ENCODE measurements around the gene MAP7. TPM values are rescaled to one million over a fixed set of nuclear protein-coding genes. Genes with fewer than 3 reads are reported as not detected.

Gene MAP7
- total and polyA plus RNA-seq, 5 experiments from 2014 or later, result 0.15 to 0.16 TPM; not detected in 3

DNA sequence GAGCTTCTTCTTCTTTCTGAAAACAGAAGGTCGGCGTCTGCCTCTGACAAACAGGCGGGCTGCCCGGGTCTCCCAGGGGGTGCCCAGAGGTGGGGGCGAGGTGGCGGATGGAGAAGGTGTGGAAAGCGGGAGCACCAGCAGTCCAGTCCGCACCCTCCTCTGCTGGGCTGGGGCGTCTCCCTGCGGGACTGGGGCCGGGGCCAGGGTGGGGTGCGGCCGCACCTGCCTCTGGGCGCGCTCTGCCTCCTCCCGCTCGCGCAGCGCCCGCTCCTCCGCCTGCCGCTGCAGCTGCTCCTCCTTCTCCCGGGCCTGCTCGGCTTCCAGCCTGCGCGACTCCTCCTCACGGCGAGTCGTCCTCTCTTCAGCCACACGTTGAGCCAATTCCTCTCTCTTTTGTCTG, 189.4 kb downstream of the MAP7 start:
- DNase-seq (no peak), ATAC-seq (no peak)
- Mint-ChIP-seq H3K9me3 (no peaks in the 10 kb centered on the region), H3K36me3 (no peaks in the 10 kb centered on the region), H3K27me3 (peaks cover 0 to 2% (median 0%) of the 10 kb centered on the region in 5 donors), H3K4me1 (peaks cover 1 to 4% (median 2%) of the 10 kb centered on the region in 4 donors), H3K4me3 (no peak overlapping the region), H3K27ac (no peak overlapping the region)
- POLR2A ChIA-PET, result no interaction called here

DNA sequence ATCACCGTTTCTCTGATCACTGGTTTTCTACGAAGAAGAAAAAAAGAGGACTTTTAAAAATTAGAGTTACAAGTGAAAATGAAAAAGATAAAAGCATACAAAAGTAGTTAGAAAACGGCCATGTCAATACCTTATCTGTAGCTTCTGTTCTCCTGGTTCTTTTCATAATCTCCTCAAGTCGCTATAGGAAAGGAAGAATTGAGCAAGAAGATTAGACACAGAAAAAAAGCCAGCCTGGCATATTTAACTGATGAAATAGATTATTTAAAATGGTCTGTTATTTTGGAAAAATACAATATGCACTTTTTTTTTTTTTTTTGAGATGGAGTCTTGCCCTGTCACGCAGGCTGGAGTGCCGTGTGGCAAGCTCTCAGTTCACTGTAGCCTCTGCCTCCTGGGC, 190.4 kb downstream of the MAP7 start:
- no peak for ATAC-seq
- POLR2A ChIA-PET, result no interaction called here
- DNase-seq, result no peak
- no peak overlapping the region for H3K27ac Mint-ChIP-seq
- H3K9me3 Mint-ChIP-seq, result no peaks in the 10 kb centered on the region
- no peaks in the 10 kb centered on the region for H3K36me3 Mint-ChIP-seq
- H3K4me1 Mint-ChIP-seq, result no peaks in the 10 kb centered on the region
- no peak overlapping the region for H3K4me3 Mint-ChIP-seq
- H3K27me3 Mint-ChIP-seq, result peaks cover 0 to 2% (median 0%) of the 10 kb centered on the region in 5 donors

DNA sequence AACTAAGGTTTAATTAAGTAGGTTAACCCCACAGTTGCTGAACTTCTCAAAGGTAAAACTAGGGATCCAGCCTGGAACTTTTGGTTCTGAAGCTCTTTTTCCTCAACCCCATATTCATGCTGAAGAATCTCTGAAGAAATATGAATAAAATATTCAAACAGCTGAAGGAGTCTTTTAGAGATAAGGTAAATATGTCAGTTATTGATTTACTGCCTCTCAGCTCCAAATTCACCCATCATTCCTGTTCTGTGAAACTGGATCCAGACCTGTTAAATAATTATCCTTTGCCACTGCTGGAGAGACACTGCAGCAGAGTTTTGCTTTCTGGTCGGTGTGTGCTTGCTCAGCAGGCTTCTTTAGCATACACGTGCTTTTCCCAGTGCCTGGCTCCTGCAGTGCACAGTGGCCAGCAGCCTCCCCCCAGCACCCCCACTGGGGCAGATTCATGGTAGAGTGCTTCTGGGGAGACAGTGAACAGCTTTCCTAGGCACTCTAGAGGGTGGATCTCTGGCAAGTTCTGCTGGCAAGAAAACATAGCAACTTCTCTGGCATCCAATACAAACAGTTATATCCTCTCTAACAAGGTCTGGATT, 198.6 kb downstream of the MAP7 start:
- H3K4me1 Mint-ChIP-seq, result no peaks in the 10 kb centered on the region
- DNase-seq (no peak), ATAC-seq (no peak)
- H3K4me3 Mint-ChIP-seq, result no peak overlapping the region
- H3K9me3 Mint-ChIP-seq, result no peaks in the 10 kb centered on the region
- POLR2A ChIA-PET, result no interaction called here
- H3K36me3 Mint-ChIP-seq, result no peaks in the 10 kb centered on the region
- H3K27ac Mint-ChIP-seq, result no peak overlapping the region
- H3K27me3 Mint-ChIP-seq, result peaks cover 0 to 6% (median 2%) of the 10 kb centered on the region in 5 donors

DNA sequence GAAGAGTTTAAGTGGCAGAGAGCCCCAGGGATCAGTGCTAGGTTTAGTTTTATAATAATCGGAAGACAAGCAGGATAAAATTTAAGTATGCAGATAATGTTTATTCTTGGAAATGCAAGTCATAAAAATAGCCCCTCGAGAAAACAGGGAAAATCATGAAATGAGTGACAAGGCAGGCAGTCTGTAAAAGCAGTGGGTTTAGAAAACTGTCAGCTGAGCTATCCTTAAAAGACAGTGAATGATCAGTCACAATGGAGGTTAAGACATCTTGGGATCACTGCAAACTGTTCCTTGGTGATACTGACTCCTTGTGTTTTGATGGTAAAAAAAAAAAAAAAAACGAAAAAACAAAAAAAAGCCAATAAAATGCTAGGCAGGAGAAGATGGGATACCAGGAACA, 199.3 kb downstream of the MAP7 start:
- Mint-ChIP-seq H3K36me3 (no peaks in the 10 kb centered on the region), H3K9me3 (no peaks in the 10 kb centered on the region), H3K4me3 (no peak overlapping the region), H3K27ac (no peak overlapping the region), H3K27me3 (peaks cover 0 to 6% (median 2%) of the 10 kb centered on the region in 5 donors), H3K4me1 (no peaks in the 10 kb centered on the region)
- no peak for ATAC-seq
- POLR2A ChIA-PET, result no interaction called here
- DNase-seq, result no peak

DNA sequence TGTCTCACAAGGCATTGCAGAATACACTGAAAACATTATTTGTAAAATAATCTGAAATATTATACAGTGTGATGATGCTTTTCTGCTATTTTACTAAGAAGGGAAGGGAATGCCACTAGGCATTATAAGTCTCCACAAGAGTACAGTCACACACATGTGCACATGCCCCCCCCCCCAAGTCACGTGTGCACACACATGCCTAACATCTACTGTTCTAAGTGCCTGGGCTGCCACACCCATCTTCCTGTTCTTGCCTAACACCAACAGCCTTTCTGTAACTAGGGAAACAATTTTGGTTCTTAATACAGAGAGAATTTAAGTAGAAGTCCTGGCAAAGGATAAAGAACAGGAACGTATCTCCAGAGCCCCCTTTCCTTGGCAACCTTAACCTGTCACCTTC, 202.4 kb downstream of the MAP7 start:
- no peak for ATAC-seq
- Mint-ChIP-seq H3K36me3 (no peaks in the 10 kb centered on the region), H3K4me3 (no peak overlapping the region), H3K27me3 (peaks cover 0 to 6% (median 2%) of the 10 kb centered on the region in 5 donors), H3K4me1 (no peaks in the 10 kb centered on the region), H3K9me3 (no peaks in the 10 kb centered on the region), H3K27ac (no peak overlapping the region)
- POLR2A ChIA-PET, result no interaction called here
- DNase-seq, result no peak

DNA sequence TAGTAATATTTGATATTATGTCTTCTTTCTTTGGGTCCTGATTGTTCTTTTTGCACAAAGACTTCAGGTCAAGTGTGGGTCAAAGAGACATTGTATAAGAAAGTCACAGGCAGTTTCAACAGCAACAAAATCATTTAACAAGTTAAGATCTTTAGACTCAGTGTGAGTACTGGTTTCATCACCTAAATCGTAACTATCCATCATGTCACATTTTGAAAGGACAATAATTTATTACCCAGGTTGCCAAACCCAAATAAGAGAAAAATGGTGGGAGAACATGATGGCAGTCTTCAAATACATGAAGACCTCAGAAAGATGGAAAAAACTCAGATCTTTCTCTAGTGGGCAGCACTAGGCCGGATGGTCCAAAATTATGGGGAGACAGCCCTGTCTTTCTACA, 205.1 kb downstream of the MAP7 start:
- H3K4me1 Mint-ChIP-seq, result no peaks in the 10 kb centered on the region
- no peak for ATAC-seq
- H3K4me3 Mint-ChIP-seq, result no peak overlapping the region
- POLR2A ChIA-PET, result no interaction called here
- no peak for DNase-seq
- H3K36me3 Mint-ChIP-seq, result no peaks in the 10 kb centered on the region
- H3K27ac Mint-ChIP-seq, result no peak overlapping the region
- no peaks in the 10 kb centered on the region for H3K9me3 Mint-ChIP-seq
- no peaks in the 10 kb centered on the region for H3K27me3 Mint-ChIP-seq

DNA sequence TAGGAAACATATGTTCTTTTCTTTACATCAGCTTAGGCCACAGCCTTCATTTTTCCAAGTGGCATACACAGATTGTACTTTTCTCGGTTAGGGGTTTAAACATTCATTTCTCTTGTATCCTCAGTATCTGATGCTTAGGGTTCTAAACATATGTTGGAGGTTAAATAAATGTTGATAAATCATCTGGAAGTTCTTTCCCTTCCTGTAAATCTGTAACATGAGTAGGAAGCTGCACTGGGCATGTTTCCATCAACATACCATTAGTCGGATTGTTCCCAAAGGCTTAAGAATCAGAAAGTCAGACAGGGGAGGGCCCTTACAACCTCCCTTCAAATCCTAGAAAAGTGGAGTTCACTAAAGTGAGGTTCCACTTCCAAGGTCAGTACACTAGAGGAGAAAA, 205.8 kb downstream of the MAP7 start:
- POLR2A ChIA-PET, result no interaction called here
- H3K4me3 Mint-ChIP-seq, result no peak overlapping the region
- H3K27me3 Mint-ChIP-seq, result no peaks in the 10 kb centered on the region
- H3K4me1 Mint-ChIP-seq, result no peaks in the 10 kb centered on the region
- ATAC-seq (no peak), DNase-seq (no peak)
- no peaks in the 10 kb centered on the region for H3K36me3 Mint-ChIP-seq
- no peaks in the 10 kb centered on the region for H3K9me3 Mint-ChIP-seq
- no peak overlapping the region for H3K27ac Mint-ChIP-seq

DNA sequence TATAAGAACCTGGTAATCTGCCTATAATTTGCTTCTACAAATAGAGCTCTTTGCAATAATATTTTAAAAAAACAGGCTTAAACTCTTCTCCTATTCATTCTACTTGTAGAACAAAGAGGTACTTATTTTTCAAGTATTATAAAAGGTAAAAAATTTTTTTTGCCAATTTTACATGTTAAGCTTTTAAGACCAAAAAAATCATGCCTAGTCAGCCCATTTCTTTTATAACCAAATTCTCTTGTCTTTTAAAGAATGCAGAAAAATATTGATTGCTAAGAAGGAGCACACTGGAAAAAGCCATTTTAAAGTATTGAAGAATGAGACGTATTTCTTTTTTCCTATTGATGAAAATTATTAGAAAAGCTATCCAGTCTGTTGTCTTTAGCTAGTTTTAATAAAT, 206.5 kb downstream of the MAP7 start:
- DNase-seq, result no peak
- no peak overlapping the region for H3K4me3 Mint-ChIP-seq
- H3K36me3 Mint-ChIP-seq, result no peaks in the 10 kb centered on the region
- H3K27me3 Mint-ChIP-seq, result no peaks in the 10 kb centered on the region
- no peaks in the 10 kb centered on the region for H3K4me1 Mint-ChIP-seq
- no peak for ATAC-seq
- no peaks in the 10 kb centered on the region for H3K9me3 Mint-ChIP-seq
- POLR2A ChIA-PET, result no interaction called here
- no peak overlapping the region for H3K27ac Mint-ChIP-seq

DNA sequence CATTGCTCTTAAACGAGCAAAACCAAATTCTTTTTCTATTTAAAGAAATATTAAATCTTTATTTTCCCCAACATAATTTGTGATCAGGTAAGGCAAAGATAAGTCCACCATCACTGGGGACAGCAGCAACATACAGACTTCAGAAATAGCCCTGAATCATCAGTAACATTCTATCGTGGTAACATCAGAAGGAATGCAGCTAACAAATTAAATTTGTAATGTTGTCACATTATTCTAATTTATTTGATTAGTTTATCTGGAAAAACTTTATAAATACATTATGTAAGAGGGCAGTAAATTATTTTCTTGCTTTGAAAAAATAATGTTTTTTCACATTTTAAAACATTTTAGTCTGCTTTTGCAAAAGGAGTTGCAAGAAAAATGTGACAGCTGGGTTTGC, 206.9 kb downstream of the MAP7 start:
- POLR2A ChIA-PET, result no interaction called here

DNA sequence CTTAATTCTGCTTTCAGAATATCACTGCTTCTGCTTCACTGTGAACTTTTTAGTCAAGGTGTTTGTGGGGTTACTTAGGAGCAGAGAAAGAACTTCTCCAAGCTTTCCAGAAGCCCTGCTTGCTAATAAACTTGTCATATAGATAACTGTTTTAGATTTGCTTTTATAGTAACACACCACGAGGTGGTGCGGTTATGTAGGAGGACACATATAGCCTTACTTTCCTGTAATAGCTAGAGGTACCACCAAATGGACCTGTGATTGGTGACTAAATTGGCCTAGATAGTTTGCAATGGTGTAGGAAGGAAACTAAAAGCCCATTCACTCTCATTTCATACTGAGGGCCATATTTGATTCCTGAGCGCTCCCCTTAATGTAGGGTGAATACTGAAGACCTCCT, 208.3 kb downstream of the MAP7 start:
- ATAC-seq, result no peak

More for the DNA sequence above, 206.9 kb downstream of the MAP7 start:
- ATAC-seq (no peak), DNase-seq (no peak)
- Mint-ChIP-seq H3K4me1 (no peaks in the 10 kb centered on the region), H3K9me3 (no peaks in the 10 kb centered on the region), H3K36me3 (no peaks in the 10 kb centered on the region), H3K27ac (no peak overlapping the region), H3K27me3 (no peaks in the 10 kb centered on the region), H3K4me3 (no peak overlapping the region)

DNA sequence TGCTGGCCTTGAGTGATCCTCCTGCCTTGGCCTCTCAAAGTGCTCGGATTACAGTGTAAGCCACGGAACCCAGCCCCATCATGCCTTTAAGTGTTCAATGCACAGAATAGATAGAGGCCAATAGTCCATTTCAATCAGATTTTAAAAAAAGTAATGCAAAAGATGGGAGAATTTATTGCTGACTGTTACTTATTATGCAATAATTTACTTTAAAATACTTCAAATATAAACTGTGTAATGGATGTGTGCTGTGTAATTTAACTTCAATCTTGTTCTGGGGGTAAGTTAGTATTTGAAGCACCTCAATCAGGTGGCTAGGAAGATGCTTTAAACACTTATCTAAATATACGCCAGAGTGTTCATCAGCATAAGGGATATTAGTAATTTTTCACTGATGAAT, 208.9 kb downstream of the MAP7 start:
- Mint-ChIP-seq H3K4me1 (no peaks in the 10 kb centered on the region), H3K27ac (no peak overlapping the region), H3K36me3 (no peaks in the 10 kb centered on the region), H3K4me3 (no peak overlapping the region), H3K27me3 (no peaks in the 10 kb centered on the region), H3K9me3 (no peaks in the 10 kb centered on the region)
- POLR2A ChIA-PET, result no interaction called here
- no peak for DNase-seq
- no peak for ATAC-seq

More for the DNA sequence above, 208.3 kb downstream of the MAP7 start:
- POLR2A ChIA-PET, result no interaction called here
- no peak overlapping the region for H3K27ac Mint-ChIP-seq
- no peaks in the 10 kb centered on the region for H3K36me3 Mint-ChIP-seq
- H3K4me1 Mint-ChIP-seq, result no peaks in the 10 kb centered on the region
- DNase-seq, result no peak
- no peaks in the 10 kb centered on the region for H3K9me3 Mint-ChIP-seq
- H3K4me3 Mint-ChIP-seq, result no peak overlapping the region
- no peaks in the 10 kb centered on the region for H3K27me3 Mint-ChIP-seq

DNA sequence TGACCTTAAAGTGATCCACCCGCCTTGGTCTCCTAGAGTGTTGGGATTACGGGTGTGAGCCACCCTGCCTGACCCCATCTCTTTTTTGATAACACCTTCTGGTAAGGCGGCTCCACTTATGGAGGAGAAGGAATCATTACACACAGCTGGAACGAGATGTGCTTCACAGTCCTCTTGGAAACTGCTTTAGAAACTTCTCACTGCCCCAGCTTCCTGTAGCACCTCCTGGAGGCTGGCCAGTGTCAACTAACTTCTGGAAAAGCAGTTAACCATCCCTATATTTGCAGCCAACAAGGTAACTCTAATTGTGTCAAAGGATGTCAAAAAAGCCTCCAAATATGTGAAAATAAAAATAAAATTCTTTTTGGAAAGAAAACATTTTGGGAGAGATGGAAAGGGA, 211.7 kb downstream of the MAP7 start:
- no peak overlapping the region for H3K4me3 Mint-ChIP-seq
- no peaks in the 10 kb centered on the region for H3K9me3 Mint-ChIP-seq
- POLR2A ChIA-PET, result no interaction called here
- H3K27ac Mint-ChIP-seq, result no peak overlapping the region
- peaks cover 0 to 4% (median 0%) of the 10 kb centered on the region in 5 donors for H3K27me3 Mint-ChIP-seq
- H3K36me3 Mint-ChIP-seq, result no peaks in the 10 kb centered on the region
- no peaks in the 10 kb centered on the region for H3K4me1 Mint-ChIP-seq
- no peak for DNase-seq
- no peak for ATAC-seq

DNA sequence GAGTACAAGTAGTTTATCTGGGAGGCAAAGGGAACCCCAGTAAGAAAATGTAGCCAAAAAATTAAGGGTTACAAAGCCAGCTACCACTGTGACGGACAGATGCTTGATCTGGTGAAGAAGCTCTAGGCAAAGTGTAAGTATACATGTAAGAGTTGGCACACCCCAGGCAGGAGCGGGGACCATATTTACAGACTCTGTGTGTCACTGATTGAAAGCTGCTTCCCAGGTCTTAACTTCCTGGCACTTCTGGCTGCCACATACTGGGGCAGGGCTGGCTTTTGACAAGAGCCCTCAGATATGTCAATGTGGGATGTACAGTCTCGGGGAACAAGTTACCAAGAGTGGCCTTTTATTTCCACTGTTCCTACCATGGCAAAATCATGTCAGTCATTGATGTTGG, 212.6 kb downstream of the MAP7 start:
- peaks cover 0 to 4% (median 0%) of the 10 kb centered on the region in 5 donors for H3K27me3 Mint-ChIP-seq
- H3K27ac Mint-ChIP-seq, result no peak overlapping the region
- no peaks in the 10 kb centered on the region for H3K4me1 Mint-ChIP-seq
- H3K9me3 Mint-ChIP-seq, result no peaks in the 10 kb centered on the region
- no peak overlapping the region for H3K4me3 Mint-ChIP-seq
- POLR2A ChIA-PET, result no interaction called here
- DNase-seq (no peak), ATAC-seq (no peak)
- H3K36me3 Mint-ChIP-seq, result no peaks in the 10 kb centered on the region

DNA sequence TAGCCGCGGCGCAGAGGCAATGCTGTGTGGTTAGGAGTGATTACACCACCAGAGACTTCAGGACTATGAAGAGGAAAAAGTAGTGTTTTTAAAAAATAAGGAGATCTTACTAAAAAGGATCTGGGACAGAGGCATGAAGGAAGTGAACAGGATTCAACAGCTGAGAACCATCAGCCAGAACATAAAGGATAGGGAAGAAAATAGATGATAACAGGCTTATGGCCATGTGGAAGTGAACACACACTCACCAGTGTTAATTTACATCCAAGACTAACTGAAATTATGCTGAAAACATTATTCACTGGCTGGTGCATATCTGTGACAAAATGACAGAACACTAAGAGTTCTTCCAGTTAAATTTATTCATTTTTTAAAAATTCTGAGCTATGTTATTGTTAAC, 213.1 kb downstream of the MAP7 start:
- no peak overlapping the region for H3K27ac Mint-ChIP-seq
- peaks cover 0 to 4% (median 0%) of the 10 kb centered on the region in 5 donors for H3K27me3 Mint-ChIP-seq
- H3K4me1 Mint-ChIP-seq, result no peaks in the 10 kb centered on the region
- no peaks in the 10 kb centered on the region for H3K36me3 Mint-ChIP-seq
- ATAC-seq, result no peak
- H3K9me3 Mint-ChIP-seq, result no peaks in the 10 kb centered on the region
- H3K4me3 Mint-ChIP-seq, result no peak overlapping the region
- no peak for DNase-seq
- POLR2A ChIA-PET, result no interaction called here
